H1 (cell line): ENCODE results near the gene IGFBP6. TPM values are rescaled to one million over a fixed set of nuclear protein-coding genes. Genes with fewer than 3 reads are reported as not detected.

ENCODE experiments used
- CTCF ChIA-PET: fragments of 300-600 bp; sonication (Branson Sonifier 250); formaldehyde crosslinking; loops from one replicate; lab custom pipeline; 2021; ENCODE audit not compliant: partially characterized antibody; lab: Charles Lee
- POLR2A ChIA-PET: fragments of 300-600 bp; sonication (Branson Sonifier 250); formaldehyde crosslinking; loops from one replicate; lab custom pipeline; 2021; ENCODE audit warnings: inconsistent platforms; ENCODE audit not compliant: partially characterized antibody; lab: Charles Lee
- DNase-seq, 2 experiments: peaks; one replicate each; pipeline versions ENCODE4 v3.0.0 to v3.0.0-alpha.2; 2010 to 2022; ENCODE audit warnings: low spot score in 2 of 2, low read depth in 1 of 2, mixed read lengths in 1 of 2
- FAIRE-seq: peaks from 2 replicates; lab custom pipeline; 2011; peaks lifted over from hg19 to GRCh38; lab: Jason Lieb, UNC
- H2AFZ ChIP-seq: 2 replicates; pipeline ENCODE4 v1.8.1; 2012; ENCODE audit warnings: low read length, inconsistent platforms
- H2AK5ac ChIP-seq: 2 replicates; pipeline ENCODE4 v1.6.1; 2013; ENCODE audit warnings: low read depth, low read length
- H2BK120ac ChIP-seq: replicated peaks from 2 replicates; pipeline ENCODE3; 2013; ENCODE audit warnings: low read depth, low read length, inconsistent platforms
- H2BK12ac ChIP-seq: 2 replicates; pipeline ENCODE4 v1.6.1; 2013; ENCODE audit warnings: low read depth, low read length
- H2BK15ac ChIP-seq: 2 replicates; pipeline ENCODE4 v1.6.1; 2013; ENCODE audit warnings: low read length
- H2BK20ac ChIP-seq: 2 replicates; pipeline ENCODE4 v1.6.1; 2013; ENCODE audit warnings: low read length
- H2BK5ac ChIP-seq: 2 replicates; pipeline ENCODE4 v1.6.1; 2013; ENCODE audit warnings: low read depth, low read length
- H3K14ac ChIP-seq: 2 replicates; pipeline ENCODE4 v1.6.1; 2013; ENCODE audit warnings: inconsistent platforms; ENCODE audit not compliant: insufficient read length
- H3K18ac ChIP-seq: 2 replicates; pipeline ENCODE4 v1.6.1; 2013; ENCODE audit warnings: low read length; ENCODE audit errors: extremely low read depth
- H3K23ac ChIP-seq: 2 replicates; pipeline ENCODE4 v1.6.1; 2013; ENCODE audit warnings: inconsistent platforms; ENCODE audit not compliant: insufficient read length
- H3K23me2 ChIP-seq: 2 replicates; pipeline ENCODE4 v1.6.1; 2013; ENCODE audit warnings: low read depth, low read length
- H3K27ac ChIP-seq: 2 replicates; pipeline ENCODE4 v1.6.1; 2011; ENCODE audit warnings: low read depth, low read length, inconsistent platforms
- H3K27me3 ChIP-seq, 4 experiments: replicated peaks in 1 of 4; 1 replicate in 1 of 4; 2 replicates in 3 of 4; pipeline versions ENCODE4 v1.6.1 to v1.8.1; 2011 to 2013; ENCODE audit warnings: low read length in 3 of 4, mild to moderate bottlenecking in 3 of 4, inconsistent platforms in 2 of 4, mixed read lengths in 2 of 4, moderate library complexity in 1 of 4; ENCODE audit not compliant: control insufficient read depth in 3 of 4, insufficient read depth in 3 of 4; ENCODE audit errors: extremely low read depth in 1 of 4
- H3K36me3 ChIP-seq, 4 experiments: 2 replicates each; pipeline versions ENCODE4 v1.6.1 to v1.8.1; 2011 to 2013; ENCODE audit warnings: mild to moderate bottlenecking in 4 of 4, low read length in 3 of 4, moderate library complexity in 2 of 4, control low read depth in 1 of 4, inconsistent platforms in 1 of 4; ENCODE audit not compliant: insufficient read depth in 4 of 4, control insufficient read depth in 2 of 4
- H3K4ac ChIP-seq: replicated peaks from 2 replicates; pipeline ENCODE3; 2013; ENCODE audit warnings: low read length, low read depth, mixed read lengths, inconsistent platforms; ENCODE audit not compliant: insufficient read length
- H3K4me1 ChIP-seq, 4 experiments: replicated peaks in 1 of 4; 1 replicate in 1 of 4; 2 replicates in 3 of 4; pipeline versions ENCODE4 v1.6.1 to v1.8.1; 2011 to 2013; ENCODE audit warnings: low read length in 3 of 4, inconsistent platforms in 2 of 4, mixed read lengths in 1 of 4; ENCODE audit not compliant: insufficient read depth in 4 of 4, control insufficient read depth in 3 of 4
- H3K4me2 ChIP-seq, 2 experiments: 2 replicates each; pipeline versions ENCODE4 v1.6.1 to v1.8.1; 2011 to 2013; ENCODE audit warnings: low read depth in 2 of 2, low read length in 2 of 2, control low read depth in 1 of 2, inconsistent platforms in 1 of 2, mild to moderate bottlenecking in 1 of 2; ENCODE audit not compliant: insufficient read depth in 1 of 2
- H3K4me3 ChIP-seq, 4 experiments: fragments of 200-600, 300-600 bp in 1 of 4; sonication (generic), shearing (Covaris generic), sonication (Bioruptor Twin) in 1 of 4; 2 replicates each; pipeline versions ENCODE4 v1.5.1 to v1.8.1; 2011 to 2016; ENCODE audit warnings: low read length in 4 of 4, low read depth in 3 of 4, control low read depth in 2 of 4, inconsistent platforms in 2 of 4, mild to moderate bottlenecking in 2 of 4, mixed read lengths in 1 of 4, moderate library complexity in 1 of 4; ENCODE audit not compliant: insufficient read depth in 2 of 4; ENCODE audit errors: extremely low read depth in 1 of 4
- H3K56ac ChIP-seq: replicated peaks from 2 replicates; pipeline ENCODE3; 2013; ENCODE audit warnings: low read depth, mild to moderate bottlenecking, mixed read lengths, low read length, inconsistent platforms; ENCODE audit not compliant: insufficient read length
- H3K79me1 ChIP-seq: 2 replicates; pipeline ENCODE4 v1.6.1; 2013; ENCODE audit warnings: low read depth, low read length, control low read depth
- H3K79me2 ChIP-seq, 2 experiments: 2 replicates each; pipeline versions ENCODE4 v1.6.1 to v1.8.1; 2012 to 2013; ENCODE audit warnings: low read length in 2 of 2, mild to moderate bottlenecking in 2 of 2, inconsistent platforms in 1 of 2; ENCODE audit not compliant: insufficient read depth in 2 of 2, control insufficient read depth in 1 of 2
- H3K9ac ChIP-seq, 4 experiments: replicated peaks in 1 of 4; 1 replicate in 1 of 4; 2 replicates in 3 of 4; pipeline versions ENCODE4 v1.6.1 to v1.8.1; 2011 to 2013; ENCODE audit warnings: low read depth in 3 of 4, low read length in 3 of 4, control low read depth in 2 of 4, mild to moderate bottlenecking in 2 of 4, moderate library complexity in 2 of 4, inconsistent platforms in 1 of 4; ENCODE audit errors: extremely low read depth in 1 of 4
- H3K9me3 ChIP-seq, 2 experiments: 2 replicates each; pipeline versions ENCODE4 v1.6.1 to v1.8.1; 2012 to 2013; ENCODE audit warnings: mild to moderate bottlenecking in 2 of 2, moderate library complexity in 2 of 2, control low read depth in 1 of 2, inconsistent platforms in 1 of 2, low read depth in 1 of 2, low read length in 1 of 2, mixed read lengths in 1 of 2; ENCODE audit not compliant: insufficient read depth in 2 of 2
- H4K20me1 ChIP-seq, 2 experiments: replicated peaks in 1 of 2; 2 replicates each; pipeline versions ENCODE3 to v1.8.1; 2011 to 2013; ENCODE audit warnings: inconsistent platforms in 2 of 2, low read length in 2 of 2, mild to moderate bottlenecking in 1 of 2; ENCODE audit not compliant: insufficient read depth in 2 of 2, control insufficient read depth in 1 of 2
- H4K5ac ChIP-seq: 2 replicates; pipeline ENCODE4 v1.6.1; 2013; ENCODE audit warnings: low read length, low read depth, mixed read lengths, inconsistent platforms; ENCODE audit not compliant: insufficient read length
- H4K8ac ChIP-seq: 2 replicates; pipeline ENCODE4 v1.8.0; 2013; ENCODE audit warnings: mild to moderate bottlenecking, moderate library complexity, low read length, inconsistent platforms; ENCODE audit not compliant: insufficient read depth; ENCODE audit errors: extremely low read depth
- H4K91ac ChIP-seq: replicated peaks from 2 replicates; pipeline ENCODE3; 2013; ENCODE audit warnings: low read length, mixed read lengths, inconsistent platforms; ENCODE audit not compliant: insufficient read length
- NRF1 ChIP-seq: IDR thresholded peaks from 2 replicates; pipeline ENCODE4 v1.6.1; 2011; ENCODE audit warnings: mild to moderate bottlenecking, low read depth, low read length, improper control_type of control experiment
- POLR2AphosphoS5 ChIP-seq: IDR thresholded peaks from 2 replicates; pipeline ENCODE4 v1.6.1; 2011; ENCODE audit warnings: low read depth, low read length
- RAD21 ChIP-seq, 2 experiments: IDR thresholded peaks in 1 of 2; conservative IDR thresholded peaks in 1 of 2; 2 replicates each; pipeline ENCODE4 v1.6.1; 2011; ENCODE audit warnings: low read depth in 2 of 2, low read length in 2 of 2, improper control_type of control experiment in 1 of 2, inconsistent platforms in 1 of 2, mild to moderate bottlenecking in 1 of 2, moderate library complexity in 1 of 2
- SIX5 ChIP-seq: IDR thresholded peaks from 2 replicates; pipeline ENCODE4 v1.6.1; 2011; ENCODE audit warnings: mild to moderate bottlenecking, low read depth, low read length
- SP1 ChIP-seq: IDR thresholded peaks from 2 replicates; pipeline ENCODE4 v1.6.1; 2011; ENCODE audit warnings: low read depth, low read length
- TAF1 ChIP-seq: IDR thresholded peaks from 2 replicates; pipeline ENCODE4 v1.6.1; 2011; ENCODE audit warnings: mild to moderate bottlenecking, low read depth, low read length
- WGBS, 2 experiments: shearing (Covaris generic) in 1 of 2; methylation state at CpG; one replicate each; pipeline versions ENCODE4 v1.1.6 to v1.1.7; 2013 to 2015; ENCODE audit warnings: low lambda C conversion rate in 2 of 2, mixed read lengths in 2 of 2, inconsistent platforms in 1 of 2, low coverage in 1 of 2, missing lambda C conversion rate in 1 of 2; ENCODE audit not compliant: insufficient replicate concordance in 2 of 2, insufficient coverage in 1 of 2, insufficient read length in 1 of 2; ENCODE audit errors: extremely low coverage in 1 of 2, missing lambda C conversion rate in 1 of 2; 5-methylcytosine and 5-hydroxymethylcytosine counted together
- polyA plus RNA-seq, 7 experiments: library from polyadenylated mRNA; depleted of rRNA in 3 of 7; stranded (reverse) in 5 of 7; unstranded in 2 of 7; fragments of >200 nt in 5 of 7; fragments of 200-250 nt in 2 of 7; gene quantifications; 1 replicate in 5 of 7; 2 replicates in 1 of 7; 4 replicates in 1 of 7; pipeline versions ENCODE4 v1.2.1 to v1.2.3, GENCODE V29; 2011 to 2013; ENCODE audit warnings: missing spikeins in 2 of 7, mixed read lengths in 2 of 7
- total RNA-seq: library from RNA; stranded (reverse); fragmentation: NEBNext Ultra II Directional; extraction: Animal tissue kit (Norgen Biotek cat#: 25700); gene quantifications from 2 replicates; pipeline ENCODE4 v1.2.1, GENCODE V29; 2021
- TF ChIP-seq, protein P1 (sequence below), 3 experiments: IDR thresholded peaks; 1 replicate in 2 of 3; 2 replicates in 1 of 3; pipeline versions ENCODE4 v1.5.1 to v1.6.1; 2011; ENCODE audit warnings: low read length in 3 of 3, mild to moderate bottlenecking in 3 of 3, inconsistent platforms in 2 of 3, low read depth in 1 of 3, moderate library complexity in 1 of 3; ENCODE audit not compliant: insufficient read depth in 1 of 3; ENCODE audit errors: control extremely low read depth in 1 of 3
- TF ChIP-seq, protein P2 (sequence below): IDR thresholded peaks from 2 replicates; pipeline ENCODE4 v1.6.1; 2012; ENCODE audit warnings: low read length, inconsistent platforms

IGFBP6 gene
- total and polyA plus RNA-seq, 2 of the 8 experiments (the other 6 are each of a cell fraction or from before 2014, with no cell fraction given): 13.7 to 14.7 TPM

DNA sequence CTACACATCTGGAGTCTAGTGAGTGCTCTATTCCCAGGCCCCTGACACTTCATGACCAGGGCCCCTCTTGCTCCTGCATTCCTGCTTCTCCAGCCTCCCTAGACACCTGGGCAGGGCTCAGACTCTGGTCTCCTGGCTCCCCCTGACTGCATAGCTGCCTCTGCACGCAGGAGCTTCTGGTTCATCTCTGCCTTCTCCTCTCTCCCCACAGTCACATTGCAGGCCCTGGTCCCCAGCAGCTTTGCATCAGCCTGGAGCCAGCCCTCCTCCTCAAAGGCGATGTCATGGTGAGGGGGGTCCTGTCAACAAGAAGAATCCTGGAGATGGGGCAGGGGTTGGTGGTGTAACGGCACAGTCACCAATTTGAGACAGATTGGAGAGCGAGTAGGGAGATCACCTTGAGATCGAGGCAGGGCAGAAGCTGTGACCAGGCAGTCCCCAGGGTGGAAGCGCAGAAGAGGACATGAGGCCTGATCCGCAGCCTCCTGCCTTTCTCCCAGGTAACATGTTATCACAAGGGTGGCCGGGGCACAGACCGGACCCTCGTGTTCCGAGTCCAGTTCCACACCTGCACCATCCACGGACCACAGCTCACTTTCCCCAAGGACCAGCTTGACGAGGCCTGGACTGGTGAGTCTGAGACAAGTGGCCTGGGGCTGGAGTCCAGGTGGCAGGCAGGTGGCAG, 39.5 kb upstream of the IGFBP6 start:
- CTCF ChIA-PET: interaction anchor here (0.5 to 14.3 kb wide), 8 partner anchors 9 to 164 kb away, joined by 3 to 258 read pairs (median 4); partner anchors contain the start of genes IGFBP6 and TNS2
- H3K9me3 ChIP-seq: no peaks in the 10 kb centered on the region
- H3K27ac ChIP-seq: no peak overlapping the region
- no peak overlapping the region for H4K5ac ChIP-seq
- H2BK20ac ChIP-seq: no peak overlapping the region
- H4K91ac ChIP-seq: no peak overlapping the region
- H4K20me1 ChIP-seq: peaks cover 2 to 4% of the 10 kb centered on the region in 2 experiments
- no peak overlapping the region for H3K56ac ChIP-seq
- H4K8ac ChIP-seq: no peak overlapping the region
- DNase-seq (no peak), FAIRE-seq (no peak)
- peaks cover 0 to 12% (median 4%) of the 10 kb centered on the region in 4 experiments; a peak in 4 of 7 replicates for H3K27me3 ChIP-seq
- H2AK5ac ChIP-seq: no peak overlapping the region
- H3K9ac ChIP-seq: no peak overlapping the region
- peaks cover 8% of the 10 kb centered on the region for H3K23me2 ChIP-seq
- no peak overlapping the region for H3K18ac ChIP-seq
- H3K14ac ChIP-seq: no peak overlapping the region
- H3K4me3 ChIP-seq: no peak overlapping the region
- H2BK15ac ChIP-seq: no peak overlapping the region
- H3K4ac ChIP-seq: no peak overlapping the region
- POLR2A ChIA-PET: interaction anchor here (0.7 to 5.9 kb wide), 7 partner anchors 8 to 46 kb away, joined by 3 to 26 read pairs (median 4); partner anchors contain the start of gene TNS2
- no peaks in the 10 kb centered on the region for H3K36me3 ChIP-seq
- H2BK120ac ChIP-seq: no peak overlapping the region
- no peaks in the 10 kb centered on the region for H3K79me2 ChIP-seq
- WGBS, 2 experiments: 91% methylated on average over 13 of the region's 13 CpGs; no CpG with 5 or more reads in 1 of the 2 experiments
- no peak overlapping the region for H3K4me2 ChIP-seq
- H3K23ac ChIP-seq: no peak overlapping the region
- H2BK5ac ChIP-seq: no peak overlapping the region
- peaks cover 4% of the 10 kb centered on the region; the same call in 1 of the 2 replicates for H3K79me1 ChIP-seq
- H3K4me1 ChIP-seq: peaks cover 0 to 11% (median 4%) of the 10 kb centered on the region in 4 experiments; a peak in 5 of 7 replicates
- H2BK12ac ChIP-seq: no peak overlapping the region
- no peak overlapping the region for H2AFZ ChIP-seq
- no peak for TF ChIP-seq TAF1
- TF ChIP-seq, protein P1, sequence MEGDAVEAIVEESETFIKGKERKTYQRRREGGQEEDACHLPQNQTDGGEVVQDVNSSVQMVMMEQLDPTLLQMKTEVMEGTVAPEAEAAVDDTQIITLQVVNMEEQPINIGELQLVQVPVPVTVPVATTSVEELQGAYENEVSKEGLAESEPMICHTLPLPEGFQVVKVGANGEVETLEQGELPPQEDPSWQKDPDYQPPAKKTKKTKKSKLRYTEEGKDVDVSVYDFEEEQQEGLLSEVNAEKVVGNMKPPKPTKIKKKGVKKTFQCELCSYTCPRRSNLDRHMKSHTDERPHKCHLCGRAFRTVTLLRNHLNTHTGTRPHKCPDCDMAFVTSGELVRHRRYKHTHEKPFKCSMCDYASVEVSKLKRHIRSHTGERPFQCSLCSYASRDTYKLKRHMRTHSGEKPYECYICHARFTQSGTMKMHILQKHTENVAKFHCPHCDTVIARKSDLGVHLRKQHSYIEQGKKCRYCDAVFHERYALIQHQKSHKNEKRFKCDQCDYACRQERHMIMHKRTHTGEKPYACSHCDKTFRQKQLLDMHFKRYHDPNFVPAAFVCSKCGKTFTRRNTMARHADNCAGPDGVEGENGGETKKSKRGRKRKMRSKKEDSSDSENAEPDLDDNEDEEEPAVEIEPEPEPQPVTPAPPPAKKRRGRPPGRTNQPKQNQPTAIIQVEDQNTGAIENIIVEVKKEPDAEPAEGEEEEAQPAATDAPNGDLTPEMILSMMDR (IDR thresholded peaks at IDR 0.05; ENCODE audit: control extremely low read depth in 1 of 3, insufficient read depth in 1 of 3, low read depth in 1 of 3, low read length in 3 of 3): no peak
- TF ChIP-seq POLR2AphosphoS5: no peak
- TF ChIP-seq SIX5: no peak
- TF ChIP-seq, protein P2, sequence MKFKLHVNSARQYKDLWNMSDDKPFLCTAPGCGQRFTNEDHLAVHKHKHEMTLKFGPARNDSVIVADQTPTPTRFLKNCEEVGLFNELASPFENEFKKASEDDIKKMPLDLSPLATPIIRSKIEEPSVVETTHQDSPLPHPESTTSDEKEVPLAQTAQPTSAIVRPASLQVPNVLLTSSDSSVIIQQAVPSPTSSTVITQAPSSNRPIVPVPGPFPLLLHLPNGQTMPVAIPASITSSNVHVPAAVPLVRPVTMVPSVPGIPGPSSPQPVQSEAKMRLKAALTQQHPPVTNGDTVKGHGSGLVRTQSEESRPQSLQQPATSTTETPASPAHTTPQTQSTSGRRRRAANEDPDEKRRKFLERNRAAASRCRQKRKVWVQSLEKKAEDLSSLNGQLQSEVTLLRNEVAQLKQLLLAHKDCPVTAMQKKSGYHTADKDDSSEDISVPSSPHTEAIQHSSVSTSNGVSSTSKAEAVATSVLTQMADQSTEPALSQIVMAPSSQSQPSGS: no peak
- no peak for TF ChIP-seq NRF1
- TF ChIP-seq RAD21 (IDR thresholded peaks at IDR 0.05 in 1 of 2, conservative IDR thresholded peaks at IDR 0.05 in 1 of 2; ENCODE audit: low read depth in 2 of 2, low read length in 2 of 2): no peak
- no peak for TF ChIP-seq SP1
